ENCODE data around the gene RNF214.

DNA sequence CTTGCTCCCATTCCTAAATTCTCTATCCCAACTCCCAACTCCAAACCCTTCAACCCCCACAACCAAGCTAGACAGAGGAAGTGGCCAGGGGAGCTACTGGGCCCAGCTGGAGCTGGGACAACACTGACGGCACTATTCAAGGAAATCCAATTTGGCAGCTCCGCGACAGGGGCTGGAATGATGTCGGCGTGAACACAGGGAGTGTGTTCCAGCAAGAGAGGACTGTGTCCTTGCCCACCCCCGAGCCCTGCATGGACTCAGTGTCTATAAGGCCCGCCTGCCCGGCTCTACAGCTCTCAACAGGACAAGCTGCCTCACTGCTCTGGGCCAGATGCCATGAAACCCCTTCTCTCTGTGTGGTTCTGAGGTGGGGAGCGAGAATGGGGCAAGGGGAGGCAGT is 11.9 kb upstream of the RNF214 start:
- TF ChIP-seq, protein P1, sequence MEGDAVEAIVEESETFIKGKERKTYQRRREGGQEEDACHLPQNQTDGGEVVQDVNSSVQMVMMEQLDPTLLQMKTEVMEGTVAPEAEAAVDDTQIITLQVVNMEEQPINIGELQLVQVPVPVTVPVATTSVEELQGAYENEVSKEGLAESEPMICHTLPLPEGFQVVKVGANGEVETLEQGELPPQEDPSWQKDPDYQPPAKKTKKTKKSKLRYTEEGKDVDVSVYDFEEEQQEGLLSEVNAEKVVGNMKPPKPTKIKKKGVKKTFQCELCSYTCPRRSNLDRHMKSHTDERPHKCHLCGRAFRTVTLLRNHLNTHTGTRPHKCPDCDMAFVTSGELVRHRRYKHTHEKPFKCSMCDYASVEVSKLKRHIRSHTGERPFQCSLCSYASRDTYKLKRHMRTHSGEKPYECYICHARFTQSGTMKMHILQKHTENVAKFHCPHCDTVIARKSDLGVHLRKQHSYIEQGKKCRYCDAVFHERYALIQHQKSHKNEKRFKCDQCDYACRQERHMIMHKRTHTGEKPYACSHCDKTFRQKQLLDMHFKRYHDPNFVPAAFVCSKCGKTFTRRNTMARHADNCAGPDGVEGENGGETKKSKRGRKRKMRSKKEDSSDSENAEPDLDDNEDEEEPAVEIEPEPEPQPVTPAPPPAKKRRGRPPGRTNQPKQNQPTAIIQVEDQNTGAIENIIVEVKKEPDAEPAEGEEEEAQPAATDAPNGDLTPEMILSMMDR (optimal IDR thresholded peaks at IDR 0.05 in 1 of 3, IDR thresholded peaks at IDR 0.05 in 1 of 3, conservative IDR thresholded peaks at IDR 0.05 in 1 of 3; ENCODE audit: extremely low read depth in 1 of 3, insufficient read depth in 2 of 3, low read length in 3 of 3) = no peak
- TF ChIP-seq EZH2 (IDR thresholded peaks at IDR 0.05; ENCODE audit: low read length) = no peak

All from keratinocyte (primary cell).